GM12878 (cell line): ENCODE data around the gene OR52I2.

Source experiments
- EZH2 ChIP-seq: IDR thresholded peaks from 2 replicates; pipeline ENCODE4 v1.6.1; 2012; ENCODE audit warnings: low read depth, mild to moderate bottlenecking, control low read depth, inconsistent platforms, low read length, borderline replicate concordance; ENCODE audit not compliant: control insufficient read depth
- GABPA ChIP-seq: IDR thresholded peaks from 2 replicates; pipeline ENCODE4 v1.6.1; 2014; ENCODE audit warnings: antibody characterized with exemption, low read depth, mild to moderate bottlenecking, inconsistent platforms
- MYC ChIP-seq: IDR thresholded peaks from 2 replicates; pipeline ENCODE4 v1.6.1; 2011; ENCODE audit warnings: mild to moderate bottlenecking, low read length, moderate library complexity, inconsistent platforms; ENCODE audit not compliant: insufficient read depth, insufficient replicate concordance, insufficient read length, severe bottlenecking
- POLR2AphosphoS5 ChIP-seq: IDR thresholded peaks from 2 replicates; pipeline ENCODE4 v1.6.1; 2011; ENCODE audit warnings: mild to moderate bottlenecking, low read length, inconsistent platforms
- RAD51 ChIP-seq: fragments of 450-650 bp; IDR thresholded peaks from 2 replicates; pipeline ENCODE4 v1.6.1; 2016; ENCODE audit warnings: moderate library complexity, mild to moderate bottlenecking, inconsistent platforms
- ZBED1 ChIP-seq: IDR thresholded peaks from 2 replicates; pipeline ENCODE4 v1.6.1; 2016; ENCODE audit warnings: borderline replicate concordance
- TF ChIP-seq, protein P1 (sequence below), 3 experiments: IDR thresholded peaks in 2 of 3; conservative IDR thresholded peaks in 1 of 3; 2 replicates each; pipeline ENCODE4 v1.5.1; 2011; ENCODE audit warnings: low read depth in 3 of 3, low read length in 3 of 3, mild to moderate bottlenecking in 3 of 3, control low read depth in 2 of 3, moderate library complexity in 2 of 3, inconsistent platforms in 1 of 3, mixed read lengths in 1 of 3; ENCODE audit not compliant: control insufficient read depth in 2 of 3, insufficient read depth in 1 of 3; ENCODE audit errors: extremely low read depth in 1 of 3
- TF ChIP-seq, protein P2 (sequence below): IDR thresholded peaks from 2 replicates; pipeline ENCODE4 v1.6.1; 2012; ENCODE audit warnings: low read depth, low read length, improper control_type of control experiment
- TF ChIP-seq, protein P3 (sequence below): fragments of 450-650 bp; IDR thresholded peaks from 2 replicates; pipeline ENCODE4 v1.6.1; 2014; ENCODE audit warnings: mild to moderate bottlenecking
- TF ChIP-seq, protein P4 (sequence below): IDR thresholded peaks from 2 replicates; pipeline ENCODE4 v1.6.1; 2012; ENCODE audit warnings: low read depth, low read length, improper control_type of control experiment

DNA sequence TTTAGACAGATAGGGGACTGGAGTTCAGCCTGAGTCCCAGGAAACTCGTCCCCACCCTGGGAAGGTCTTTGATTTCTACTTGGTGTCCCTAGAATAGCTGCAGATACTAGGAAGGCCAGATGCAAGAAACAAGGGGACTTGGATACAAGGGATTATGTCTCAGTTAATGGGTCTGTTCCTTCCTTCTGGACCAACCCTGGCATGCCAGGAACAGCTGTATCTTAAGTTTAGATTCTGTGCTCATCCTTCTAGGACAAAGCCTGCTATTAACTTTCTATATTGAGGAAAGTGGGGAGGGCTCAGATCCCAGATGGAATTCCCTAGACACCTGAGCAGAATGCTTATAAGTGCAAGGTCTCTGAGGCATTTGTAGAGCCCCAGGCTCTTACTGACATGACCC lies 40.5 kb upstream of the OR52I2 start:
- TF ChIP-seq, protein P1, sequence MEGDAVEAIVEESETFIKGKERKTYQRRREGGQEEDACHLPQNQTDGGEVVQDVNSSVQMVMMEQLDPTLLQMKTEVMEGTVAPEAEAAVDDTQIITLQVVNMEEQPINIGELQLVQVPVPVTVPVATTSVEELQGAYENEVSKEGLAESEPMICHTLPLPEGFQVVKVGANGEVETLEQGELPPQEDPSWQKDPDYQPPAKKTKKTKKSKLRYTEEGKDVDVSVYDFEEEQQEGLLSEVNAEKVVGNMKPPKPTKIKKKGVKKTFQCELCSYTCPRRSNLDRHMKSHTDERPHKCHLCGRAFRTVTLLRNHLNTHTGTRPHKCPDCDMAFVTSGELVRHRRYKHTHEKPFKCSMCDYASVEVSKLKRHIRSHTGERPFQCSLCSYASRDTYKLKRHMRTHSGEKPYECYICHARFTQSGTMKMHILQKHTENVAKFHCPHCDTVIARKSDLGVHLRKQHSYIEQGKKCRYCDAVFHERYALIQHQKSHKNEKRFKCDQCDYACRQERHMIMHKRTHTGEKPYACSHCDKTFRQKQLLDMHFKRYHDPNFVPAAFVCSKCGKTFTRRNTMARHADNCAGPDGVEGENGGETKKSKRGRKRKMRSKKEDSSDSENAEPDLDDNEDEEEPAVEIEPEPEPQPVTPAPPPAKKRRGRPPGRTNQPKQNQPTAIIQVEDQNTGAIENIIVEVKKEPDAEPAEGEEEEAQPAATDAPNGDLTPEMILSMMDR (IDR thresholded peaks at IDR 0.05 in 2 of 3, conservative IDR thresholded peaks at IDR 0.05 in 1 of 3; ENCODE audit: control insufficient read depth in 2 of 3, extremely low read depth in 1 of 3, insufficient read depth in 1 of 3, low read depth in 3 of 3, low read length in 3 of 3), result no peak
- TF ChIP-seq RAD51 (no peak), EZH2 (no peak), MYC (no peak), GABPA (no peak), POLR2AphosphoS5 (no peak), ZBED1 (no peak)
- TF ChIP-seq, protein P2, sequence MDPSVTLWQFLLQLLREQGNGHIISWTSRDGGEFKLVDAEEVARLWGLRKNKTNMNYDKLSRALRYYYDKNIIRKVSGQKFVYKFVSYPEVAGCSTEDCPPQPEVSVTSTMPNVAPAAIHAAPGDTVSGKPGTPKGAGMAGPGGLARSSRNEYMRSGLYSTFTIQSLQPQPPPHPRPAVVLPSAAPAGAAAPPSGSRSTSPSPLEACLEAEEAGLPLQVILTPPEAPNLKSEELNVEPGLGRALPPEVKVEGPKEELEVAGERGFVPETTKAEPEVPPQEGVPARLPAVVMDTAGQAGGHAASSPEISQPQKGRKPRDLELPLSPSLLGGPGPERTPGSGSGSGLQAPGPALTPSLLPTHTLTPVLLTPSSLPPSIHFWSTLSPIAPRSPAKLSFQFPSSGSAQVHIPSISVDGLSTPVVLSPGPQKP, result no peak
- TF ChIP-seq, protein P3, sequence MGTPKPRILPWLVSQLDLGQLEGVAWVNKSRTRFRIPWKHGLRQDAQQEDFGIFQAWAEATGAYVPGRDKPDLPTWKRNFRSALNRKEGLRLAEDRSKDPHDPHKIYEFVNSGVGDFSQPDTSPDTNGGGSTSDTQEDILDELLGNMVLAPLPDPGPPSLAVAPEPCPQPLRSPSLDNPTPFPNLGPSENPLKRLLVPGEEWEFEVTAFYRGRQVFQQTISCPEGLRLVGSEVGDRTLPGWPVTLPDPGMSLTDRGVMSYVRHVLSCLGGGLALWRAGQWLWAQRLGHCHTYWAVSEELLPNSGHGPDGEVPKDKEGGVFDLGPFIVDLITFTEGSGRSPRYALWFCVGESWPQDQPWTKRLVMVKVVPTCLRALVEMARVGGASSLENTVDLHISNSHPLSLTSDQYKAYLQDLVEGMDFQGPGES, result no peak
- TF ChIP-seq, protein P4, sequence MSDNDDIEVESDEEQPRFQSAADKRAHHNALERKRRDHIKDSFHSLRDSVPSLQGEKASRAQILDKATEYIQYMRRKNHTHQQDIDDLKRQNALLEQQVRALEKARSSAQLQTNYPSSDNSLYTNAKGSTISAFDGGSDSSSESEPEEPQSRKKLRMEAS, result no peak
